HCT116 (cell line): ENCODE data around the gene TPP1. TPM values are rescaled to one million over a fixed set of nuclear protein-coding genes. Genes with fewer than 3 reads are reported as not detected.

ENCODE experiments used
- ATAC-seq: fragments of 200-7000 bp; cut with Tn5 transposase; 2 replicates; pipeline ENCODE4 v1.9.1; 2020; ENCODE audit warnings: mild to moderate bottlenecking, moderate library complexity
- BruUV-seq: library from RNA; stranded (reverse); fragments of 400-500 nt; replicated peaks from 2 replicates; lab custom pipeline; 2021; lab: Mats Ljungman, UMichigan
- CTCF ChIA-PET: fragments of 300-600 bp; sonication (Branson Sonifier 250); formaldehyde crosslinking; loops from one replicate; lab custom pipeline; 2021; ENCODE audit warnings: antibody characterized with exemption; lab: Charles Lee
- POLR2A ChIA-PET: fragments of 300-600, 350-600 bp; sonication (Branson Sonifier 250); formaldehyde crosslinking; loops from one replicate; lab custom pipeline; 2021; ENCODE audit warnings: antibody characterized with exemption; lab: Charles Lee
- RAD21 ChIA-PET, 2 experiments: fragments of 300-600 bp; sonication (Branson Sonifier 250); formaldehyde crosslinking; loops; one replicate each; lab custom pipeline; 2023; ENCODE audit warnings: low total read pairs in 2 of 2; ENCODE audit not compliant: uncharacterized antibody in 2 of 2, unreplicated experiment in 2 of 2, low non-redundant PET in 1 of 2; lab: Charles Lee
- DNase-seq: peaks from one replicate; pipeline ENCODE4 v3.0.0-alpha.2; 2010; ENCODE audit warnings: low read depth, low spot score
- H2AFZ ChIP-seq: fragments of 200-600 bp; shearing (Covaris generic), sonication (generic); 2 replicates; pipeline ENCODE4 v1.6.1; 2017; ENCODE audit warnings: low read depth, mixed run types, mixed read lengths, antibody characterized with exemption, low read length; ENCODE audit not compliant: poor library complexity, severe bottlenecking
- H3K27ac ChIP-seq: 2 replicates; pipeline ENCODE4 v1.5.1; 2012; ENCODE audit warnings: low read depth, low read length
- H3K27me3 ChIP-seq: fragments of 200-600 bp; sonication (generic); 2 replicates; pipeline ENCODE4 v1.6.1; 2016; ENCODE audit warnings: mixed run types, low read length, mixed read lengths; ENCODE audit not compliant: insufficient read depth
- H3K36me3 ChIP-seq, 2 experiments: fragments of 200-500 bp in 1 of 2; fragments of 200-600 bp in 1 of 2; sonication (Bioruptor generic) in 1 of 2; sonication (generic) in 1 of 2; 2 replicates each; pipeline versions ENCODE4 v1.5.1 to v1.6.1; 2014 to 2016; ENCODE audit warnings: low read length in 2 of 2, inconsistent platforms in 1 of 2, mixed read lengths in 1 of 2, mixed run types in 1 of 2; ENCODE audit not compliant: insufficient read depth in 2 of 2, control insufficient read depth in 1 of 2
- H3K4me1 ChIP-seq, 2 experiments: fragments of 200-600 bp in 1 of 2; sonication (generic) in 1 of 2; 2 replicates each; pipeline versions ENCODE4 v1.5.1 to v1.6.1; 2012 to 2017; ENCODE audit warnings: low read length in 2 of 2, inconsistent platforms in 1 of 2, mild to moderate bottlenecking in 1 of 2, mixed read lengths in 1 of 2, mixed run types in 1 of 2, moderate library complexity in 1 of 2; ENCODE audit not compliant: insufficient read depth in 2 of 2, control insufficient read depth in 1 of 2
- H3K4me2 ChIP-seq: fragments of 200-600 bp; sonication (generic); 2 replicates; pipeline ENCODE4 v1.6.1; 2017; ENCODE audit warnings: mixed run types, low read length, mixed read lengths
- H3K4me3 ChIP-seq, 2 experiments: fragments of 200-600 bp in 1 of 2; sonication (generic) in 1 of 2; replicated peaks in 1 of 2; 2 replicates each; pipeline ENCODE4 v1.5.1; 2011 to 2016; ENCODE audit warnings: low read length in 2 of 2, control low read depth in 1 of 2, low read depth in 1 of 2, mild to moderate bottlenecking in 1 of 2, mixed read lengths in 1 of 2, mixed run types in 1 of 2
- H3K79me2 ChIP-seq: fragments of 200-600 bp; sonication (generic); 2 replicates; pipeline ENCODE4 v1.6.1; 2017; ENCODE audit warnings: mild to moderate bottlenecking, mixed run types, low read length, moderate library complexity, mixed read lengths; ENCODE audit not compliant: insufficient read depth
- H3K9ac ChIP-seq: fragments of 200-600 bp; sonication (generic); 2 replicates; pipeline ENCODE4 v1.6.1; 2016; ENCODE audit warnings: low read length, mixed read lengths
- H3K9me2 ChIP-seq: fragments of 200-600 bp; sonication (generic), shearing (Covaris generic); 2 replicates; pipeline ENCODE4 v1.6.1; 2017; ENCODE audit warnings: mixed run types, mild to moderate bottlenecking, moderate library complexity; ENCODE audit not compliant: insufficient read depth
- H3K9me3 ChIP-seq, 2 experiments: fragments of 200-500 bp in 1 of 2; fragments of 200-600 bp in 1 of 2; sonication (Bioruptor generic) in 1 of 2; sonication (generic) in 1 of 2; 2 replicates each; pipeline ENCODE4 v1.6.1; 2014 to 2017; ENCODE audit warnings: low read length in 2 of 2, mixed read lengths in 2 of 2, inconsistent platforms in 1 of 2, low read depth in 1 of 2, mild to moderate bottlenecking in 1 of 2, mixed run types in 1 of 2, moderate library complexity in 1 of 2; ENCODE audit not compliant: control insufficient read depth in 1 of 2, insufficient read depth in 1 of 2
- H4K20me1 ChIP-seq: fragments of 200-600 bp; sonication (generic), shearing (Covaris generic); 2 replicates; pipeline ENCODE4 v1.6.1; 2017; ENCODE audit warnings: mixed run types, mild to moderate bottlenecking, moderate library complexity; ENCODE audit not compliant: insufficient read depth
- ATF3 ChIP-seq: IDR thresholded peaks from 2 replicates; pipeline ENCODE4 v1.6.1; 2012
- CBX3 ChIP-seq: IDR thresholded peaks from 2 replicates; pipeline ENCODE4 v1.6.1; 2012; ENCODE audit warnings: low read depth
- CEBPB ChIP-seq: IDR thresholded peaks from 2 replicates; pipeline ENCODE4 v1.6.1; 2012; ENCODE audit warnings: low read depth
- CTCF ChIP-seq, 3 experiments: fragments of 200-600 bp in 1 of 3; sonication (generic) in 1 of 3; IDR thresholded peaks in 2 of 3; conservative IDR thresholded peaks in 1 of 3; 2 replicates each; pipeline ENCODE4 v1.5.1; 2012 to 2017; ENCODE audit warnings: low read depth in 2 of 3, low read length in 2 of 3, antibody characterized with exemption in 1 of 3, borderline replicate concordance in 1 of 3, control low read depth in 1 of 3, mild to moderate bottlenecking in 1 of 3, mixed read lengths in 1 of 3, mixed run types in 1 of 3, moderate library complexity in 1 of 3; ENCODE audit not compliant: insufficient read depth in 1 of 3
- EGR1 ChIP-seq: IDR thresholded peaks from 2 replicates; pipeline ENCODE4 v1.6.1; 2012; ENCODE audit warnings: low read depth
- ELF1 ChIP-seq: IDR thresholded peaks from 2 replicates; pipeline ENCODE4 v1.6.1; 2012; ENCODE audit warnings: low read depth, borderline replicate concordance
- EZH2 ChIP-seq: fragments of 200-600 bp; sonication (generic); IDR thresholded peaks from 2 replicates; pipeline ENCODE4 v1.6.1; 2017; ENCODE audit warnings: antibody characterized with exemption, mixed run types
- EZH2phosphoT487 ChIP-seq: fragments of 200-600 bp; IDR thresholded peaks from 2 replicates; pipeline ENCODE4 v1.6.1; 2018; ENCODE audit warnings: antibody characterized with exemption, borderline replicate concordance
- FOSL1 ChIP-seq: IDR thresholded peaks from 2 replicates; pipeline ENCODE4 v1.6.1; 2012; ENCODE audit warnings: low read depth
- MAX ChIP-seq: IDR thresholded peaks from 2 replicates; pipeline ENCODE4 v1.6.1; 2012
- POLR2A ChIP-seq: IDR thresholded peaks from 2 replicates; pipeline ENCODE4 v1.7.0; 2011; ENCODE audit warnings: borderline replicate concordance; ENCODE audit not compliant: insufficient read depth, insufficient read length; ENCODE audit errors: extremely low read depth
- REST ChIP-seq: IDR thresholded peaks from 2 replicates; pipeline ENCODE4 v1.6.1; 2012; ENCODE audit warnings: low read depth
- SIN3A ChIP-seq: IDR thresholded peaks from 2 replicates; pipeline ENCODE4 v1.6.1; 2012; ENCODE audit warnings: low read depth
- SP1 ChIP-seq: IDR thresholded peaks from 2 replicates; pipeline ENCODE4 v1.6.1; 2012; ENCODE audit warnings: low read depth
- TCF7L2 ChIP-seq: IDR thresholded peaks from 2 replicates; pipeline ENCODE4 v1.7.0; 2011; ENCODE audit warnings: borderline replicate concordance, inconsistent platforms; ENCODE audit not compliant: insufficient read depth, insufficient read length; ENCODE audit errors: extremely low read depth
- ZFX ChIP-seq: fragments of 450-650 bp; IDR thresholded peaks from 2 replicates; pipeline ENCODE4 v1.6.1; 2017
- intact Hi-C: fragments of 100-400 bp; cut with micrococcal nuclease; formaldehyde crosslinking; loops from 2 replicates; pipeline ENCODE4 v1.10.0; 2022
- total RNA-seq: library from RNA; stranded (reverse); gene quantifications from one replicate; pipeline ENCODE4 v1.2.1, GENCODE V29; 2021; ENCODE audit not compliant: unreplicated experiment

TPP1 gene
- total RNA-seq, 1 experiment from 2014 or later = 44.7 TPM

GRCh38 chr11:6640985-6641701, 21.9 kb upstream of the TPP1 start:
- ChIA-PET POLR2A (no interaction called here), CTCF (no interaction called here), RAD21 (no interaction called here)
- no peak for ATAC-seq
- Histone ChIP-seq H3K79me2 (no peaks in the 10 kb centered on the region), H3K4me3 (no peak overlapping the region), H3K27me3 (no peaks in the 10 kb centered on the region; the same call in 1 of the 2 replicates), H3K4me1 (peaks cover 0 to 4% of the 10 kb centered on the region in 2 experiments; a peak in 2 of 4 replicates), H4K20me1 (no peaks in the 10 kb centered on the region), H3K27ac (no peak overlapping the region), H3K4me2 (no peak overlapping the region), H2AFZ (no peak overlapping the region), H3K9me3 (no peaks in the 10 kb centered on the region)
- TF ChIP-seq CTCF (IDR thresholded peaks at IDR 0.05 in 2 of 3, conservative IDR thresholded peaks at IDR 0.05 in 1 of 3; ENCODE audit: borderline replicate concordance in 1 of 3, insufficient read depth in 1 of 3, low read depth in 2 of 3, low read length in 2 of 3) (no peak), REST (no peak), EZH2phosphoT487 (no peak), FOSL1 (no peak), POLR2A (no peak), EGR1 (no peak), SIN3A (no peak), MAX (no peak), CEBPB (no peak), EZH2 (no peak), ELF1 (no peak), TCF7L2 (no peak), ATF3 (no peak), CBX3 (no peak), ZFX (no peak), SP1 (no peak)
- TF ChIP-seq, all 23 proteins: peak for 0
- Histone ChIP-seq H3K36me3 (no peaks in the 10 kb centered on the region), H3K9me2 (no peaks in the 10 kb centered on the region), H3K9ac (no peak overlapping the region)
- DNase-seq = no peak
- intact Hi-C loops = no loop called here
- BruUV-seq = no TSS peak
